Upper lobe of left lung (tissue), 4 donors: ENCODE data around the gene MACROD2.

Experiments used
- CTCF ChIP-seq, 6 experiments: fragments of 450-650 bp in 4 of 6; fragments of 200-600 bp in 2 of 6; sonication (generic) in 2 of 6; IDR thresholded peaks; one replicate each; pipeline ENCODE4 v1.5.1; 2016 to 2019; ENCODE audit warnings: antibody characterized with exemption in 6 of 6
- EP300 ChIP-seq, 4 donors: sonication (generic); formaldehyde crosslinking; IDR thresholded peaks; one replicate each; pipeline ENCODE4 v1.5.1; 2017; ENCODE audit warnings: antibody characterized with exemption in 4 of 4, control low read depth in 2 of 4
- POLR2A ChIP-seq, 4 donors: fragments of 450-650 bp; IDR thresholded peaks; one replicate each; pipeline ENCODE4 v1.5.1; 2016 to 2017; ENCODE audit warnings: antibody characterized with exemption in 4 of 4, mild to moderate bottlenecking in 2 of 4
- POLR2AphosphoS5 ChIP-seq, 2 donors: sonication (generic); formaldehyde crosslinking; IDR thresholded peaks; one replicate each; pipeline ENCODE4 v1.5.1; 2017; ENCODE audit warnings: antibody characterized with exemption in 2 of 2

- TF ChIP-seq CTCF (IDR thresholded peaks at IDR 0.05) = no peak
- TF ChIP-seq POLR2AphosphoS5 (IDR thresholded peaks at IDR 0.05) = no peak
- no peak for TF ChIP-seq POLR2A (IDR thresholded peaks at IDR 0.05)
- no peak for TF ChIP-seq EP300 (IDR thresholded peaks at IDR 0.05)
These were observed 1001.8 kb downstream of the MACROD2 start for GRCh38 chr20:14996883-14997672.
